ENCODE results near the gene SETBP1. TPM values are rescaled to one million over a fixed set of nuclear protein-coding genes. Genes with fewer than 3 reads are reported as not detected.

SETBP1 gene
- total and polyA plus RNA-seq, 9 of the 15 experiments (the other 6 are each of a cell fraction or from before 2014, with no cell fraction given) = under 0.01 to 0.13 (median 0.04) TPM

DNA sequence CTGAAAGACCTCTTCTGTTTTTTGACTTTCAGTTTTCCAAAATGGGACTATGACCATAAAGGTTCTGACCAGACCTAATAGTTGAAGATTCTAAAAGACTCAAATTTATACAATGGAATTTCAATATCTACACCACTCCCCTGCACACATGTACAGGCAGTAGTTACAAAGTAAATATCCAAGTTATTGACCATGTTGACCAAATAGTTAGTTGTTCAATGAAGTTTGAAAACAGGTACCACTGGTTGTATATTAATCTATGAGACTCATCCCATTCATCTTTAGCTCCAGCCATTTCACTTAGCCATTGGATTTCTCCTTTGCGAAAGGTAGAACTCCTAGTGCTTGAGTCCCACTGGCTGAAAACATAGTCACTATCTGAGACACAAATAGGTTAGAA is 277.4 kb downstream of the SETBP1 start (continued):
- no peak for TF ChIP-seq ZFPM2 (CRISPR knock-in tag; IDR thresholded peaks at IDR 0.05)
- TF ChIP-seq, protein P1, sequence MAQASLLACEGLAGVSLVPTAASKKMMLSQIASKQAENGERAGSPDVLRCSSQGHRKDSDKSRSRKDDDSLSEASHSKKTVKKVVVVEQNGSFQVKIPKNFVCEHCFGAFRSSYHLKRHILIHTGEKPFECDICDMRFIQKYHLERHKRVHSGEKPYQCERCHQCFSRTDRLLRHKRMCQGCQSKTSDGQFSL (CRISPR knock-in tag; IDR thresholded peaks at IDR 0.05) = no peak
- TF ChIP-seq, protein P1 (tag; IDR thresholded peaks at IDR 0.05) = no peak
- TF ChIP-seq DPF2 (IDR thresholded peaks at IDR 0.05) = no peak
- TF ChIP-seq TCF3 (CRISPR knock-in tag; IDR thresholded peaks at IDR 0.05) = no peak
- no peak for TF ChIP-seq SUPT5H (IDR thresholded peaks at IDR 0.05)
- no peak for TF ChIP-seq ZNF551 (CRISPR knock-in tag; IDR thresholded peaks at IDR 0.05)
- no peak for TF ChIP-seq GATAD2B (IDR thresholded peaks at IDR 0.05; ENCODE audit: borderline replicate concordance)
- TF ChIP-seq, protein P2, sequence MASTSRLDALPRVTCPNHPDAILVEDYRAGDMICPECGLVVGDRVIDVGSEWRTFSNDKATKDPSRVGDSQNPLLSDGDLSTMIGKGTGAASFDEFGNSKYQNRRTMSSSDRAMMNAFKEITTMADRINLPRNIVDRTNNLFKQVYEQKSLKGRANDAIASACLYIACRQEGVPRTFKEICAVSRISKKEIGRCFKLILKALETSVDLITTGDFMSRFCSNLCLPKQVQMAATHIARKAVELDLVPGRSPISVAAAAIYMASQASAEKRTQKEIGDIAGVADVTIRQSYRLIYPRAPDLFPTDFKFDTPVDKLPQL (IDR thresholded peaks at IDR 0.05; ENCODE audit: extremely low read depth, insufficient read length) = no peak
- no peak for TF ChIP-seq ARID2 (IDR thresholded peaks at IDR 0.05)
- TF ChIP-seq, protein P3, sequence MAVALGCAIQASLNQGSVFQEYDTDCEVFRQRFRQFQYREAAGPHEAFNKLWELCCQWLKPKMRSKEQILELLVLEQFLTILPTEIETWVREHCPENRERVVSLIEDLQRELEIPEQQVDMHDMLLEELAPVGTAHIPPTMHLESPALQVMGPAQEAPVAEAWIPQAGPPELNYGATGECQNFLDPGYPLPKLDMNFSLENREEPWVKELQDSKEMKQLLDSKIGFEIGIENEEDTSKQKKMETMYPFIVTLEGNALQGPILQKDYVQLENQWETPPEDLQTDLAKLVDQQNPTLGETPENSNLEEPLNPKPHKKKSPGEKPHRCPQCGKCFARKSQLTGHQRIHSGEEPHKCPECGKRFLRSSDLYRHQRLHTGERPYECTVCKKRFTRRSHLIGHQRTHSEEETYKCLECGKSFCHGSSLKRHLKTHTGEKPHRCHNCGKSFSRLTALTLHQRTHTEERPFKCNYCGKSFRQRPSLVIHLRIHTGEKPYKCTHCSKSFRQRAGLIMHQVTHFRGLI (CRISPR knock-in tag; IDR thresholded peaks at IDR 0.05) = no peak
- no peak for TF ChIP-seq POLR2AphosphoS5 (IDR thresholded peaks at IDR 0.05; ENCODE audit: control insufficient read depth, insufficient read depth, low read depth, low read length)
